22Rv1 (cell line): Measurements from ENCODE around the gene LRMDA.

Source experiments
- H3K27ac ChIP-seq: fragments of 450-650 bp; 2 replicates; pipeline ENCODE4 v1.5.1; 2017
- CTCF ChIP-seq: fragments of 450-650 bp; IDR thresholded peaks from 2 replicates; pipeline ENCODE4 v1.5.1; 2017; ENCODE audit warnings: mild to moderate bottlenecking
- ZFX ChIP-seq: fragments of 450-650 bp; IDR thresholded peaks from 2 replicates; pipeline ENCODE4 v1.6.1; 2017; ENCODE audit warnings: antibody characterized with exemption, borderline replicate concordance

Gene LRMDA

GRCh38 chr10:76466836-76467503 lies 1035.5 kb downstream of the LRMDA start:
- no peak overlapping the region for H3K27ac ChIP-seq
- TF ChIP-seq CTCF (no peak), ZFX (no peak)

- no peak overlapping the region for H3K27ac ChIP-seq
- TF ChIP-seq CTCF (no peak), ZFX (no peak)
Measured at GRCh38 chr10:76469675-76470074, 1038.3 kb downstream of the LRMDA start.

GRCh38 chr10:76479103-76479790 lies 1047.8 kb downstream of the LRMDA start:
- no peak overlapping the region for H3K27ac ChIP-seq
- TF ChIP-seq CTCF (no peak), ZFX (no peak)

- TF ChIP-seq ZFX (no peak), CTCF (no peak)
- no peak overlapping the region for H3K27ac ChIP-seq
Measured at GRCh38 chr10:76481178-76481577, 1049.8 kb downstream of the LRMDA start.

- TF ChIP-seq ZFX: no peak
- TF ChIP-seq CTCF: no peak
- H3K27ac ChIP-seq: no peak overlapping the region
Measured at GRCh38 chr10:76487582-76487981, 1056.2 kb downstream of the LRMDA start.

- TF ChIP-seq CTCF: no peak
- H3K27ac ChIP-seq: no peak overlapping the region
Measured at GRCh38 chr10:76488602-76489001, 1057.2 kb downstream of the LRMDA start.

GRCh38 chr10:76491216-76491615 lies 1059.8 kb downstream of the LRMDA start:
- H3K27ac ChIP-seq: no peak overlapping the region
- no peak for TF ChIP-seq CTCF
- no peak for TF ChIP-seq ZFX
